CD4-positive, alpha-beta T cell treated with Interleukin-21 for 1 hour (primary cell): ENCODE data around the gene TUBB.
A peak's percentile ranks its signal among the peaks of the same experiment; 100 is the strongest.
"Not testable (repeated sequence)": the region's sequence is repeated elsewhere in the genome, so short reads cannot be mapped to it uniquely, and the experiment has no call there.

Experiments used
- DNase-seq: peaks from one replicate; pipeline ENCODE4 v3.0.0-alpha.2; 2020

TUBB gene

DNA sequence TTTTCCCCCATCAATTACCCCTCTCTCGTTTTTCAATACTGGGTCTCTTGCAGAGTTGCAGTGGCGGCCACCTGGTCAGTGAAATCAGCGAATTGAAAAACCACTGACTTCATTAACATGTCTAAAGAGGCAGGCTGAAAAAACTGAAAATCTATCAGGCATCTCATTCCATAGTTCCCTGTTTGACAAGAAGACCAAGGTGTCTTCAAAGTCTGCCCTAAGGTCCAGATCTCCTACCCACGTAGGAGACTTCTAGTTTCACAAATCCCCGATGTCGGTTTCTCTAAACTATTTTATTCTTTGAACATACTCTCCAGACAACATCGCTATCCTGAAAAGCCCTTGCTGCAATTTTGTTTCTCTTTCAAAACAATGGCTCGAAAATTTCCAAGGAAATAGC, 796 bp upstream of the TUBB start:
- DNase-seq = no peak

DNA sequence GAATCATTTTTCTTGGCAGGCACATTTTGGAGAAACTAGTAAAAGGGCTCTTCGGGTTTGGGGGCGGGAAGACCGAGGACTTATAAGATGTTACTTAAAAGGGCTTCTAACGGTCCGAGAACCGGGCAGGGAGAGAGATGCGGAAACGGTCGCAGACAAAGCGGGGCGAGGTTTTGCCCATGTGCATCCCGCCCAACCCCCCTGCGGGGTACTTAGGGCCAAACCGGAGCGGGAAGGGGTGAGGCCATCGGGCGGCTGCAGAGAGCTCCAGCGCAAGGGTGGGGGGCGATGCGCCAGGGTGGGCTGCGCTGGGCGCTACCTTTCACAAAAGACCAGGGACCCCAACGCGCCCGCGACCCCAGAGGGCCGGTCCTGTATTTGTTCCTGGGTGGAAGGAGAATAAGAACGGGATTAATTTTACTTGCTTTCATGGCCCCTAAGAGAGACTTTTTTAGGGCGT, 616 bp downstream of the TUBB start:
- peak; percentile 53 for DNase-seq

DNA sequence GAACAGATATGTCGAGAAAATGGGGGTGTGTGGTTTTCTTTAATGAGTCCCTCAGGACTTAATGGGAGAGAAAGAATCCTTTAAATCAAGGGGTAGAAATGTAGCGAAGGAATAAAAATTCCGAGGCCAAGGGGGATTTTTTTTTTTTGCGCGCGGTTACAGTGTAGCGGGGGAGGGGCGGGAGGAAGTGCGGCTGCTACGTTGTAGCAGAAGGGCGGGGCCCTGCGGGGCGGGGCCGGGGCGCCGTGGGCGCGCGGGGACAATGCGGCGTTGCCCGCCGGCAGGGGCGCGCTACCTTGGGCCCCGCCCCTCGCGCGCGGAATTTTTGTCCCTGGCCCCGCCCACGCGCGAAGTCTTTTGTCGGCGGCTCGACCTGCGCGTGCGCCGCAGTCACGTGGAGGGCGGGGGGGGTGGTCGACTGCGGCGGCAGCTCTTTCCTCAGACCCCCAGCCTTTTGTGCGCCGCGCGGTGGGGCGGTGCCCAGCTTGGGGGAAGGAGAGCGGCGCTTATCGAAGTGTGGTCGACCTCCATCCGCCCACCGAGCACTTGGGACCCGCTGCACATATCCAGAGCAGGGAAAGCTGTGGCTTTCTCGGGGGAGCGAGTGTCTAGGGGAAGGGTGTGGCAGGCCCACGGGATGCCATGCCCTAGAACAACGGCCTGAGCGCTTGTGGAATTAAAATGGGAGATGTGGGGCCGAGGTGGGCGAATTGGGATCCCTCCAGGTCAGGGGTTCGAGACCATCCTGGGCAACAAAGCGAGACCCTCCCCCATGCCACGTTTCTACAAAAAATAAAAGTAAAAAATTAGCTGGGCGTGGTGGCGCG, 1.3 kb downstream of the TUBB start:
- DNase-seq = peak; percentile 95

DNA sequence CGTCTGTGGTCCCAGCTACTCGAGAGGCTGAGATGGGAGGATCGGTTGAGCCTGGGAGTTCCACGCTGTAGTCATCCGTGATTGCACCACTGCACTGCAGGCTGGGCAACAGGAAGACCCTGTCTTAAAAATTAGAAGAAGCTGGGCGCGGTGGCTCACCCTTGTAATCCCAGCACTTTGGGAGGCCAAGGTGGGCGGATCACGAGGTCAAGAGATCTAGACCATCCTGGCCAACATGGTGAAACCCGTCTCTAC, 1.8 kb downstream of the TUBB start:
- DNase-seq = not testable (repeated sequence)

DNA sequence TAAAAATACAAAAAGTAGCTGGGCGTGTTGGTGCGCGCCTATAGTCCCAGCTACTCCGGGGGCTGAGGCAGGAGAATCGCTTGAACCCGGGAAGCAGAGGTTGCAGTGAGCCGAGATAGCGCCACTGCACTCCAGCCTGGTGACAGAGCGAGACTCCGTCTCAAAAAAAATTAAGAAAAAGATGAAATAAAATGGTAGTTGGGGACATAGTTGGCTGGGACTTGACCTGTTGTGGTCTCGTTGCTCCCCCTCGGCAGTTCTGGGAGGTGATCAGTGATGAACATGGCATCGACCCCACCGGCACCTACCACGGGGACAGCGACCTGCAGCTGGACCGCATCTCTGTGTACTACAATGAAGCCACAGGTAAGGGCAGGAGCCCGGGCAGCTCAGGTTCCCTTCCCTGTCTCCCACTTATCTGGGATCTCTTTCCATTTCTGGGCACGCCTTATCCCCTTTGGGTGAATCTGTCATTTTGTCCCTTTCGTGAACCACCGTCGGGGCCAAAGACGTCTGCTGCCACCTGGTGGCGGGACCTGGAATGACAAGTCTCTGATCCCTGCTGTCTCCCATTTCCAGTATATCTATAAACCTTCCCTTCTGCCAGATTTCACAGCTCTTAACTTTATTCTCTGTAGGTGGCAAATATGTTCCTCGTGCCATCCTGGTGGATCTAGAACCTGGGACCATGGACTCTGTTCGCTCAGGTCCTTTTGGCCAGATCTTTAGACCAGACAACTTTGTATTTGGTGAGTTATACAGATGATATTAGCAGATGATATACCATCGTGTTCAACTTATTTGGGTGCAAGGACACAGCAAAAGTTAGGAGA, 2.3 kb downstream of the TUBB start:
- peak; percentile 86 for DNase-seq

DNA sequence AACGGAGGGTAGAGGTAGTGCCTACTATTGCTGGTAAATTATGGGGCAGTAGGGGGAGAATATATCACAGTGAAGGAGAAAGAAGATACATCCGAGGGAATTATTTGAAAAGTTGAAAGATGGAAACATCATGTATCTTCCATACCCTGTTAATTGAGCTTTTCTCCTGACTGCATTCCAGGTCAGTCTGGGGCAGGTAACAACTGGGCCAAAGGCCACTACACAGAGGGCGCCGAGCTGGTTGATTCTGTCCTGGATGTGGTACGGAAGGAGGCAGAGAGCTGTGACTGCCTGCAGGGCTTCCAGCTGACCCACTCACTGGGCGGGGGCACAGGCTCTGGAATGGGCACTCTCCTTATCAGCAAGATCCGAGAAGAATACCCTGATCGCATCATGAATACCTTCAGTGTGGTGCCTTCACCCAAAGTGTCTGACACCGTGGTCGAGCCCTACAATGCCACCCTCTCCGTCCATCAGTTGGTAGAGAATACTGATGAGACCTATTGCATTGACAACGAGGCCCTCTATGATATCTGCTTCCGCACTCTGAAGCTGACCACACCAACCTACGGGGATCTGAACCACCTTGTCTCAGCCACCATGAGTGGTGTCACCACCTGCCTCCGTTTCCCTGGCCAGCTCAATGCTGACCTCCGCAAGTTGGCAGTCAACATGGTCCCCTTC, 3.1 kb downstream of the TUBB start:
- not testable (repeated sequence) for DNase-seq

DNA sequence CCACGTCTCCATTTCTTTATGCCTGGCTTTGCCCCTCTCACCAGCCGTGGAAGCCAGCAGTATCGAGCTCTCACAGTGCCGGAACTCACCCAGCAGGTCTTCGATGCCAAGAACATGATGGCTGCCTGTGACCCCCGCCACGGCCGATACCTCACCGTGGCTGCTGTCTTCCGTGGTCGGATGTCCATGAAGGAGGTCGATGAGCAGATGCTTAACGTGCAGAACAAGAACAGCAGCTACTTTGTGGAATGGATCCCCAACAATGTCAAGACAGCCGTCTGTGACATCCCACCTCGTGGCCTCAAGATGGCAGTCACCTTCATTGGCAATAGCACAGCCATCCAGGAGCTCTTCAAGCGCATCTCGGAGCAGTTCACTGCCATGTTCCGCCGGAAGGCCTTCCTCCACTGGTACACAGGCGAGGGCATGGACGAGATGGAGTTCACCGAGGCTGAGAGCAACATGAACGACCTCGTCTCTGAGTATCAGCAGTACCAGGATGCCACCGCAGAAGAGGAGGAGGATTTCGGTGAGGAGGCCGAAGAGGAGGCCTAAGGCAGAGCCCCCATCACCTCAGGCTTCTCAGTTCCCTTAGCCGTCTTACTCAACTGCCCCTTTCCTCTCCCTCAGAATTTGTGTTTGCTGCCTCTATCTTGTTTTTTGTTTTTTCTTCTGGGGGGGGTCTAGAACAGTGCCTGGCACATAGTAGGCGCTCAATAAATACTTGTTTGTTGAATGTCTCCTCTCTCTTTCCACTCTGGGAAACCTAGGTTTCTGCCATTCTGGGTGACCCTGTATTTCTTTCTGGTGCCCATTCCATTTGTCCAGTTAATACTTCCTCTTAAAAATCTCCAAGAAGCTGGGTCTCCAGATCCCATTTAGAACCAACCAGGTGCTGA, 3.9 kb downstream of the TUBB start:
- not testable (repeated sequence) for DNase-seq

DNA sequence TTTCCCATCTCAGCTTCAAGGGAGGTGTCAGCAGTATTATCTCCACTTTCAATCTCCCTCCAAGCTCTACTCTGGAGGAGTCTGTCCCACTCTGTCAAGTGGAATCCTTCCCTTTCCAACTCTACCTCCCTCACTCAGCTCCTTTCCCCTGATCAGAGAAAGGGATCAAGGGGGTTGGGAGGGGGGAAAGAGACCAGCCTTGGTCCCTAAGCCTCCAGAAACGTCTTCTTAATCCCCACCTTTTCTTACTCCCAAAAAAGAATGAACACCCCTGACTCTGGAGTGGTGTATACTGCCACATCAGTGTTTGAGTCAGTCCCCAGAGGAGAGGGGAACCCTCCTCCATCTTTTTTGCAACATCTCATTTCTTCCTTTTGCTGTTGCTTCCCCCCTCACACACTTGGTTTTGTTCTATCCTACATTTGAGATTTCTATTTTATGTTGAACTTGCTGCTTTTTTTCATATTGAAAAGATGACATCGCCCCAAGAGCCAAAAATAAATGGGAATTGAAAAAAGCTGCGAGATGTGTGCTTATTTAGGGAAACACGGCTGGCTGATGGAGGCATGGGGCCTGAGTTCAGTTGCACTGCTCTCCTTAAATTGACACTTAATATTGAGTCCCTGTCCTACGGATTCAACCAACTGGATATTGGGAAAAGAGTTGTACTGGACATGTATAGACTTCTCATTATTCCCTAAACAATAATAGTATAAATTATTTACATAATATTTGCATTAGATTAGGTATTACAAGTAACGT, 4.9 kb downstream of the TUBB start:
- no peak for DNase-seq

DNA sequence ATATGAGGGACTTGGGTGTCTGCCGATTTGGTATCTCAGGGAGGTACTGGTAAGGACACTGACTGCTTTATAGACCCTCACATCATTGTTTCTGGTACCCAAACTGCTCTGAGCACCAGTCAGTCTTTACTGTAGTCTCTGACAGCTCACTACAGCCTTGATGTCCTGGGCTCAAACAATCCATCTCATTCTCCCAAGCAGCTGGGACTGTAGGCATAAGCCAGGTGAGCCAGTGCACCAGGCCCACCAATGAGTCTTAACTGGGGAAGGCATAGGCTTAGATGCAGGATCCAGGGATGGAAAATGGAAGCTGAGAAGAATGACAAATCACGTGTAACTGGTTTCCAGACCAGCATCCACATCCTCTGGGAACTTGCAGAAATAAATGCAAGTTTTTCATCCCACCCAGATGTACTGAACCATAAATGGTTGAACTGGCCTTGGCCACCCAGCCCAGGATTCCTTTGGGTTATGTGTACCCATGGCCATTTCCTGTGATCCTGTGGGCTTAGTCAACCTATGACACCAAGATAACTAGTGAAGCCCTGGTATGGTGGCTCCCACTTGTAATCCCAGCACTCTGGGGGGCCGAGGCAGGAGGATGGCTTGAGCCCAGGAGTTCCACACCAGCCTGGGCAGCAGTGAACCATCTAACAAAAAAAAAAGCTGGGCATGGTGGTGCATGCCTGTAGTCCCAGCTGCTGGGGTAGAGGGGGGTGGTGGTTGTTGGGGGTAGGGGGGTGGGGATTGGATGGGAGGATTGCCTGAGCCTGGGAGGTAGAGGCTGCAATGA, 5.8 kb downstream of the TUBB start:
- DNase-seq = no peak

DNA sequence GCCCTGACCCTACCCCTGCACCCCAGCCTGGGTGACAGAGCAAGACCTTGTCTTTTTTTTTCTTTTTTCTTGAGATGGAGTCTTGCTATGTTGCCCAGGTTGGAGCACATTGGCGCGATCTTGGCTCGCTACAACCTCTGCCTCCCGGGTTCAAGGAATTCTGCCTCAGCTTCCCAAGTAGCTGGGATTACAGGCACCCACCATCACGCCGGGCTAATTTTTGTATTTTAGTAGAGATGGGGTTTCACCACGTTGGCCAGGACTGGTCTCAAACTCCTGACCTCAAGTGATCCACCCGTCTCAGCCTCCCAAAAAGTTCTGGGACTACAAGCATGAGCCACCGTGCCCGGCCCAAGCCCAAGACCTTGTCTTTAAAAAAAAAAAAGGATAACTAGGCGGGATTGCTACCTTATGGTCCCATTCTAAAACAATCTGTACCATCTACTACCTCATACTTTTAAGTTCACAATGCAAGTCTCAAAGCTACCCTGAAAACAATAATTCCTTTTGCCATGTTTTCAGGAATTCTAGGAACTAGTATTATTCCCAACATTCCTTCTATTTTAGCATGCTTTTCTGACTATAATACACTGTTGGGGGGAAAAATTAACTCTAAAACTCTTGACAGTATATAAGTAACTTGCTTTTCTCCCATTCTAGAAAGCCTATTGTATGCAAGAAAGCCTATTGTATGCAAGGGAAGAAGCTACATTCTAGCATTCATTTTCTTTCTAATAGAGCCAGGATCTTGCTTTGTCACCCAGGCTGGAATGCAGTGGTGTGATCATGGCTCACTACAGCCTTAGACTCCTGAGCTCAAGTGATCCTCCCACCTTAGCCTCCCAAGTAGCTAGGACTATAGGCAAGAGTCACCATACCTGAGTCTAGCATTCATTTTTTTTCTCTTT, 6.6 kb downstream of the TUBB start:
- DNase-seq = no peak

DNA sequence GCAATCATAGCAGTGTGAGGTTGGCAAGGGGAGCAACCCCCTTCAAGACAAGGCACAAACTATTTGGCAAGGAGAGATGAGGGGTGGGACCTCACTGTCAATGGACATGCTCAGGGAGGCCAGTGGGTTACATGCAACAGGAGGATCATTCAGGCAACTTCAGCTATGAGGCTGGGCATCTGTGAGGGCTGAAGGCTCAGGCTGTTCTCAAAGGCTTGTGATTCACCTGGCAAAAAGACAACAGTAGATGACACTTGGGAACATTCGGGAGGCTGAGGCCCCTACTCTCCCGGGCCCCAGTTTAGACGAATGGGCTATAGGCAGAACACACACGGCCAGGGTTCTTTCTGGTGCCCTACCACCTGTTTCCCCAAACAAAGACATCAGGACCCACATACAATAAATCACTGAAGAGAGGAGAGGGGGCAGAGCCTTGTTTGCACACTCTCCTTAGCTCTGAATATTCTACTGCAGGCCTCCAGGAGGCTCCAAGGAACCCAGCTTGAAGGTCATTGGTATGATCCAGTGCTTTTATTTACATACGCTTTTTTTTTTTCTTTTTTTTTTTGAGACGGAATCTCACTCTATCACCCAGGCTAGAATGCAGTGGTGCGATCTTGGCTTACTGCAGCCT, 7.9 kb downstream of the TUBB start:
- DNase-seq = no peak

DNA sequence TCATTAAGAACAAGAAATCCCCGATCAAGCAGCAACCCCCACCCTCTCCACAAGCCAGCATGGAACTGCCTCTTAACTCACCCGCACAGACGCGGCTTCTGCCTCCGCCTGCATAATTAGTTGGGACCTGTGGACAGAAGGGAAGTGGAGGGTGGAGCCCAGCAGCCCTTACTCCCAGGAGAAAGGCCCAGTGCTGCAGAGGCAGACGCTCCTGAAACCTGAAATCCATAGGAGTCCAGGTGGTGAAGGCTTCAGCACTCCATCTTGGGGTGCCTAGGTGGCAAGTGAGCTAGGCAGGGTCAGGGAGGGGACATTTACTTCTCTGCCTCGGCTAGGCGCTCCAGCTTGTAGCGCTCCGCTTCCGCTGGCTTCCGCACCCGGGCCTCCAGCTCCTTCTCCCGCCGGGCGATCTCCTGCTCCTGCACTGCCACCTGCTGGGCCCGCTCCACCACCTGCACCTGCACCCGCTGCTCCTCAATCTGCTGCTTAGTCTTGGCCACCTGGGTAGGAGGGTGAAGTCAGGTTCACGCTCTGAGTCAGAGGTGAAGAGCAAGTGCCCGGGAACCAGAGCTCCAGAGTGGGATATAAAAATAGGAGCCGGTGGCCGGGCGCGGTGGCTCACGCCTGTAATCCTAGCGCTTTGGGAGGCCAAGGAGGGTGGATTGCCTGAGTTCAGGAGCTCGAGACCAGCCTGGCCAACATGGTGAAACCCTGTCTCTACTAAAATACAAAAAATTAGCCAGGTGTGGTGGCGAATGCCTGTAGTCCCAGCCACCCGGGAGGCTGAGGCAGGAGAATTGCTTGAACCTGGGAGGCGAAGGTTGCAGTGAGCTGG, 10.7 kb downstream of the TUBB start:
- peak; percentile 87 for DNase-seq

DNA sequence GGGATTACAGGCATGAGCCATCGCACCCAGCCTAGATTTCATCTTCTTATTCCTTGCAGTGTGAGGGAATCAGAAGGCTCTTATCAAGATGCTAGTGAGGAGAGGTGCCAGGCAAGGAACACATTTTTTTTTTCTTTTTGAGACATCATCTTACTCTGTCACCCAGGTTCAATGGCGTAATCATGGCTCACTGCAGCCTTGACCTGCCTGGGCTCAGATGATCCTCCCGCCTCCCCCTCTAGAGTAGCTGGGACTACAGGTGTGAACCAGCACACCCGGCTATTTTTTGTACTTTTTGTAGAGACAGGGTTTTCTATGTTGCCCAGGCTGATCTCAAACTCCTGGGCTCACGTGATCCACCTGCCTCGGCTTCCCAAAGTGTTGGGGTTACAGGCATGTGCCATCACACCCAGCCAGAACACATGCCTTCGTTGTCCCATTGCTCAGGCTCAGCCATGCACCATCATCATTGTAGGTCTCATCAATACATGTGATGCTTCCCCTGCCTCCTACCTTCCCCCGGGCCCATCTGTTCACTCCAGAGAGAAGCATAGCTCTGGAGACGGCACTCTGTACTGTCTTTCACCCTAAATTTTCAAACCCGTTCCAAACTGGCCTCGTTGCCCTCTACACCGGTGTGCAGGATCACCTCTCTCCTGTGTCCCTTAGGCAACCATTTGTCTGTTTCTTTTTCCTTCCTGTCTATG, 12.2 kb downstream of the TUBB start:
- no peak for DNase-seq

DNA sequence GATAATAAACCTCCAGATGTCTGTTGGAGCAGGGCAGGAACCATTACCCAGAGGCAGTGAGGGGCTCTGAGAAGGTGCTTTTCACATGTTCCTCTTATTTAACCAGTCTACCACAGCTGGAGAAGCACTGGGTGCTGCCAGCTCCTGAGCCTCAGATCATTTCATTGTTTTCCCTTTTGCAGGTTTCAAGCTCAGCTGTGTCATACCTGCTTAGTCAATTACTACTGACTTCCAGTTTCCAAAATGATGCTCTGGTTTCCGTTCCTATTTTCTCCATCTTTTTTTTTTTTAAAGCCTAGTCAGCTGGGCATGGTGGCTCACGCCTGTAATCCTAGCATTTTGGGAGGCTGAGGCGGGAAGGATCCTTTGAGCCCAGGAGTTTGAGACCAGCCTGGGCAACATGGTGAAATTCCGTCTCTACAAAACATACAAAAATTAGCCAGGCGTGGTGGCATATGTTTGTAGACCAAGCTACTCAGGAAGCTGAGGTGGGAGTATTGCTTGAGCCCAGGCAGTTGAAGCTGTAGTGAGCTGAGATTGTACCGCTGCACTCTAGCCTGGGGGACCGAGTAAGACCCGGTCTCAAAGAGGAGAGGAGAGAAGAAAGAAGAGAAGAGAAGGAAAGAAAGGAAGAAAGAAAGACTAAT, 15.6 kb downstream of the TUBB start:
- no peak for DNase-seq

DNA sequence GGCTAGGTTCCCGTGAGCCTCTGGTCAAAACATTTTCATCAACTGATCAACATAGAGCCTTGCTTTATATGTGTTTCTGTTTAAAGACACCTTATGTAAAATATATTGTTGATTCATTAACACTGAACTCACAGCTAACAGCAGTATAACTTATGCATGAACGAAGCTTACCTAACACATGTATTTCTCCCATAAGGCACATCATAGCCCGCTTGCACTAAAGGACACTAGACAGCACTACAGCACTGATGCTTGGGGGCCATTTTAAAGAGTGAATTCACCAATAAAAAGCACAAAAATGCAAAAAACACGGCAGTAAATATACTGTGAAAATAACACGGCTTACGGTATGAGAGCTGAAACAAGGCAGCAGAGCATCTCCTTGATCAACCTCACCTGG, 18.4 kb downstream of the TUBB start:
- DNase-seq = no peak

DNA sequence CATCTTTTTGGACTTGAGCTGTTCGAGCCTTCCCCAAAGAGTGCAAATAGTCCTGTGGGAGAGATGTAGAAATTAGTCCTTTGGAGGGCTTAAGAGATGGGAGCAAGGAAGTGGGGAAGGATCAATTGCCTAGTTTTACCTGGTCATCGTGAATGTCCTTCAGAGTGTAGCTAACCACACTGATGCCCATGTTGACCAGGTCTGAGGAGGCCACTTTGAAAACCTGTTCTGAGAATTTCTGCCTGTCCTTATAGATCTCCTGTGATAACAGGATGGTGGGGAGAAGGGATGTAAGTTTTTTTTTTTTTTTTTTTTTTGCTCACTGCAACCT, 20.4 kb downstream of the TUBB start:
- no peak for DNase-seq

DNA sequence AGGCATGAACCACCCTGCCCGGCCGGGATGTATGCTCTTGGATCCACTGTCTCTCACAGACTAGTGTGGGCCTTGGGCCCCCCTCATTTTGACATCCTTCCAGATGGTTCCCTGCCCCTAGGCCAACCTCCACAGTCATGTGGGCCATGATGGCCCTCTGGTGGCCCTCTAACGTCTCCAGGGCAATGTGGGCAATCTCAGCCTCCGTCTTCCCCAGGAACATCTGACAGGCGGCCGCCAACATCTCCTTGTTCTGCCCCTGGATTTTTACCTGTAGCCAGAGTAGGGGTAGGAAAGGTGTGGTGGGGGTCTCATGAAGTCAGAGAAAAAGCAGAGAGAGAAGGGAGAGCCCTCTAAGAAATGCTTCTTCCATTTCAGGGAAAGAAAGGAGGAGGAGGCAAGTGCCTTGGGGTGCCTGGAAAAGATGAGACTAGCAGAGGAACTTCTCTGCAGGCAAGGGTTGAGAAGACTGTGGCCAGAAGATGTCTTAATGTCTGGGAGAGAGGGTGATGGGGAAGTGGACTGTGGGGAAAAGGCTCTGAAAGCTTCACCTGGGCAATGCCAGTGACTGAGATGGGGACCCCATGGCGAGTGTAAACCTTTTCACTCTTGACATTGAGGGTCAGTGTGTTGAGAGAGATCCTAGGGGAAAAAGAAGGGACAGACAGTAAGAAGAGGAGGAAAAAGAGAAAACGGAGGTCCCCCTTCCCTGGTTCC, 21.1 kb downstream of the TUBB start:
- DNase-seq = no peak
